Trophoblast cell (in vitro differentiated cells and primary cell): ENCODE data around the gene FAM131B.
A peak's percentile ranks its signal among the peaks of the same experiment; 100 is the strongest.

ENCODE experiments used
- DNase-seq, 2 donors: peaks; one replicate each; pipeline ENCODE4 v3.0.0-alpha.2; 2016
- H2AFZ ChIP-seq: 2 replicates; pipeline ENCODE4 v1.6.1; 2013; ENCODE audit warnings: low read length, moderate library complexity, mild to moderate bottlenecking; ENCODE audit not compliant: insufficient read depth, poor library complexity
- H2AK5ac ChIP-seq: 2 replicates; pipeline ENCODE4 v1.6.1; 2013; ENCODE audit warnings: mild to moderate bottlenecking, low read length
- H2BK120ac ChIP-seq: 2 replicates; pipeline ENCODE4 v1.6.1; 2013; ENCODE audit warnings: low read length, mild to moderate bottlenecking, moderate library complexity; ENCODE audit not compliant: insufficient read depth, poor library complexity
- H2BK12ac ChIP-seq: 2 replicates; pipeline ENCODE4 v1.6.1; 2013; ENCODE audit warnings: mild to moderate bottlenecking, low read length, moderate library complexity
- H2BK5ac ChIP-seq: 2 replicates; pipeline ENCODE4 v1.6.1; 2013; ENCODE audit warnings: low read length, low read depth, moderate library complexity, mild to moderate bottlenecking; ENCODE audit not compliant: poor library complexity
- H3K14ac ChIP-seq: 2 replicates; pipeline ENCODE4 v1.6.1; 2013; ENCODE audit warnings: mild to moderate bottlenecking, low read length
- H3K18ac ChIP-seq: 2 replicates; pipeline ENCODE4 v1.6.1; 2013; ENCODE audit warnings: mild to moderate bottlenecking, low read length
- H3K23ac ChIP-seq: 2 replicates; pipeline ENCODE4 v1.6.1; 2013; ENCODE audit warnings: low read length
- H3K27ac ChIP-seq: 2 replicates; pipeline ENCODE4 v1.5.1; 2013; ENCODE audit warnings: low read depth, mild to moderate bottlenecking, inconsistent platforms, low read length, moderate library complexity
- H3K27me3 ChIP-seq: 2 replicates; pipeline ENCODE4 v1.6.1; 2013; ENCODE audit warnings: inconsistent platforms, mild to moderate bottlenecking, low read length, moderate library complexity; ENCODE audit not compliant: insufficient read depth
- H3K36me3 ChIP-seq, 2 experiments: 1 replicate in 1 of 2; 2 replicates in 1 of 2; pipeline ENCODE4 v1.6.1; 2013; ENCODE audit warnings: low read length in 2 of 2, mild to moderate bottlenecking in 2 of 2, moderate library complexity in 1 of 2; ENCODE audit not compliant: insufficient read depth in 2 of 2, control insufficient read depth in 1 of 2
- H3K4ac ChIP-seq: 2 replicates; pipeline ENCODE4 v1.6.1; 2013; ENCODE audit warnings: low read depth, mild to moderate bottlenecking, low read length, moderate library complexity
- H3K4me1 ChIP-seq, 2 experiments: 1 replicate in 1 of 2; 2 replicates in 1 of 2; pipeline ENCODE4 v1.6.1; 2013; ENCODE audit warnings: low read length in 2 of 2, mild to moderate bottlenecking in 2 of 2, moderate library complexity in 1 of 2; ENCODE audit not compliant: insufficient read depth in 2 of 2, control insufficient read depth in 1 of 2
- H3K4me2 ChIP-seq: 2 replicates; pipeline ENCODE4 v1.6.1; 2013; ENCODE audit warnings: inconsistent platforms, mild to moderate bottlenecking, low read length, moderate library complexity
- H3K4me3 ChIP-seq: 2 replicates; pipeline ENCODE4 v1.5.1; 2013; ENCODE audit warnings: mild to moderate bottlenecking, low read depth, low read length, inconsistent platforms
- H3K79me1 ChIP-seq: one replicate; pipeline ENCODE4 v1.6.1; 2013; ENCODE audit warnings: low read length
- H3K79me2 ChIP-seq: 2 replicates; pipeline ENCODE4 v1.6.1; 2013; ENCODE audit warnings: low read length, mild to moderate bottlenecking; ENCODE audit not compliant: control insufficient read depth, insufficient read depth, poor library complexity
- H3K9ac ChIP-seq: 2 replicates; pipeline ENCODE4 v1.6.1; 2013; ENCODE audit warnings: mild to moderate bottlenecking, low read length
- H3K9me3 ChIP-seq: 2 replicates; pipeline ENCODE4 v1.6.1; 2013; ENCODE audit warnings: low read depth, mild to moderate bottlenecking, control low read depth, inconsistent platforms, low read length; ENCODE audit not compliant: insufficient read depth
- H4K12ac ChIP-seq: 2 replicates; pipeline ENCODE4 v1.6.1; 2013; ENCODE audit warnings: low read depth, mild to moderate bottlenecking, low read length, moderate library complexity
- H4K8ac ChIP-seq: 2 replicates; pipeline ENCODE4 v1.6.1; 2013; ENCODE audit warnings: low read depth, mild to moderate bottlenecking, low read length, moderate library complexity
- H4K91ac ChIP-seq: one replicate; pipeline ENCODE4 v1.6.1; 2013; ENCODE audit warnings: low read depth, mild to moderate bottlenecking, low read length, moderate library complexity
- WGBS: extraction: QIAGEN DNeasy Blood & Tissue Kit; methylation state at CpG from one replicate; pipeline ENCODE4 v1.1.7; 2013; ENCODE audit warnings: missing lambda C conversion rate; ENCODE audit not compliant: insufficient read length, insufficient coverage; ENCODE audit errors: extremely low coverage; 5-methylcytosine and 5-hydroxymethylcytosine counted together

Gene FAM131B

GRCh38 chr7:143384661-143385631, 22.4 kb upstream of the FAM131B start:
- Histone ChIP-seq H3K4ac (peak overlapping the region; percentile 59), H2BK120ac (no peak overlapping the region), H3K79me1 (peaks cover 27% of the 10 kb centered on the region), H2AK5ac (no peak overlapping the region), H3K4me2 (peak overlapping the region; percentile 68), H3K9me3 (peaks cover 3% of the 10 kb centered on the region), H3K18ac (no peak overlapping the region), H3K4me3 (peak overlapping the region; percentile 46), H3K4me1 (peaks cover 27 to 34% of the 10 kb centered on the region in 2 experiments), H4K8ac (no peak overlapping the region), H3K27me3 (no peaks in the 10 kb centered on the region), H2AFZ (no peak overlapping the region), H3K23ac (peak overlapping the region; percentile 94), H3K79me2 (peaks cover 41% of the 10 kb centered on the region), H4K12ac (no peak overlapping the region), H3K36me3 (peaks cover 63 to 72% of the 10 kb centered on the region in 2 experiments), H3K27ac (no peak overlapping the region), H2BK12ac (no peak overlapping the region), H2BK5ac (no peak overlapping the region), H3K9ac (no peak overlapping the region), H3K14ac (no peak overlapping the region), H4K91ac (no peak overlapping the region)
- WGBS = 100% methylated on average over 3 of the region's 14 CpGs
- no peak for DNase-seq

GRCh38 chr7:143384148-143384547, 21.6 kb upstream of the FAM131B start:
- Histone ChIP-seq H3K9ac (peak overlapping the region; percentile 14), H4K91ac (no peak overlapping the region), H3K27me3 (no peaks in the 10 kb centered on the region), H2AK5ac (no peak overlapping the region), H3K4me1 (peaks cover 31 to 41% of the 10 kb centered on the region in 2 experiments), H3K79me2 (peaks cover 44% of the 10 kb centered on the region), H2AFZ (no peak overlapping the region), H3K14ac (no peak overlapping the region), H3K23ac (no peak overlapping the region), H4K12ac (no peak overlapping the region), H2BK120ac (no peak overlapping the region), H2BK5ac (no peak overlapping the region), H4K8ac (no peak overlapping the region), H3K36me3 (peaks cover 55 to 64% of the 10 kb centered on the region in 2 experiments), H3K79me1 (peaks cover 31% of the 10 kb centered on the region), H3K4me3 (no peak overlapping the region), H2BK12ac (no peak overlapping the region), H3K4me2 (peak overlapping the region; percentile 68), H3K27ac (no peak overlapping the region), H3K4ac (peak overlapping the region; percentile 59), H3K9me3 (peaks cover 3% of the 10 kb centered on the region), H3K18ac (no peak overlapping the region)
- DNase-seq = no peak
- WGBS = no CpG with 5 or more reads among the region's 5 CpGs

GRCh38 chr7:143383642-143383957, 21.1 kb upstream of the FAM131B start:
- H2AFZ ChIP-seq = peak overlapping the region; percentile 21
- H2BK120ac ChIP-seq = no peak overlapping the region
- H3K14ac ChIP-seq = no peak overlapping the region
- no peak overlapping the region for H4K91ac ChIP-seq
- no peak overlapping the region for H2BK5ac ChIP-seq
- no peaks in the 10 kb centered on the region for H3K27me3 ChIP-seq
- no peak overlapping the region for H3K4me3 ChIP-seq
- H4K8ac ChIP-seq = no peak overlapping the region
- peak overlapping the region; percentile 98 for H3K4ac ChIP-seq
- no peak overlapping the region for H2BK12ac ChIP-seq
- H3K9me3 ChIP-seq = peaks cover 3% of the 10 kb centered on the region
- peaks cover 44% of the 10 kb centered on the region for H3K79me2 ChIP-seq
- no peak for DNase-seq
- H4K12ac ChIP-seq = no peak overlapping the region
- H3K4me2 ChIP-seq = peak overlapping the region; percentile 68
- H3K4me1 ChIP-seq = peaks cover 31 to 42% of the 10 kb centered on the region in 2 experiments
- no peak overlapping the region for H2AK5ac ChIP-seq
- H3K36me3 ChIP-seq = peaks cover 50 to 58% of the 10 kb centered on the region in 2 experiments
- WGBS = no CpG with 5 or more reads among the region's 1 CpG
- H3K27ac ChIP-seq = no peak overlapping the region
- H3K23ac ChIP-seq = no peak overlapping the region
- H3K9ac ChIP-seq = no peak overlapping the region
- peaks cover 31% of the 10 kb centered on the region for H3K79me1 ChIP-seq
- no peak overlapping the region for H3K18ac ChIP-seq

GRCh38 chr7:143382791-143383641, 20.5 kb upstream of the FAM131B start:
- Histone ChIP-seq H2BK5ac (no peak overlapping the region), H3K27me3 (no peaks in the 10 kb centered on the region), H4K91ac (no peak overlapping the region), H4K8ac (no peak overlapping the region), H3K9ac (peak overlapping the region; percentile 95), H3K4me2 (peak overlapping the region; percentile 68), H3K18ac (peak overlapping the region; percentile 22), H4K12ac (no peak overlapping the region), H2BK120ac (no peak overlapping the region), H3K79me1 (peaks cover 31% of the 10 kb centered on the region), H3K4me3 (peak overlapping the region; percentile 83), H3K36me3 (peaks cover 45 to 52% of the 10 kb centered on the region in 2 experiments), H3K14ac (peak overlapping the region; percentile 94), H3K4ac (peak overlapping the region; percentile 98), H3K9me3 (peaks cover 3% of the 10 kb centered on the region), H3K79me2 (peaks cover 44% of the 10 kb centered on the region), H3K27ac (peak overlapping the region; percentile 87), H3K4me1 (peaks cover 31 to 42% of the 10 kb centered on the region in 2 experiments), H2AK5ac (peak overlapping the region; percentile 14), H2BK12ac (no peak overlapping the region), H3K23ac (no peak overlapping the region), H2AFZ (no peak overlapping the region)
- WGBS = no CpG with 5 or more reads among the region's 15 CpGs
- DNase-seq = no peak
